ENCODE results near the gene TTC7B. TPM values are rescaled to one million over a fixed set of nuclear protein-coding genes. Genes with fewer than 3 reads are reported as not detected.

TTC7B gene
- total and polyA plus RNA-seq, 2 donors (not counting 1 experiment from before 2014, with no cell fraction given): 0.36 to 3.2 TPM

DNA sequence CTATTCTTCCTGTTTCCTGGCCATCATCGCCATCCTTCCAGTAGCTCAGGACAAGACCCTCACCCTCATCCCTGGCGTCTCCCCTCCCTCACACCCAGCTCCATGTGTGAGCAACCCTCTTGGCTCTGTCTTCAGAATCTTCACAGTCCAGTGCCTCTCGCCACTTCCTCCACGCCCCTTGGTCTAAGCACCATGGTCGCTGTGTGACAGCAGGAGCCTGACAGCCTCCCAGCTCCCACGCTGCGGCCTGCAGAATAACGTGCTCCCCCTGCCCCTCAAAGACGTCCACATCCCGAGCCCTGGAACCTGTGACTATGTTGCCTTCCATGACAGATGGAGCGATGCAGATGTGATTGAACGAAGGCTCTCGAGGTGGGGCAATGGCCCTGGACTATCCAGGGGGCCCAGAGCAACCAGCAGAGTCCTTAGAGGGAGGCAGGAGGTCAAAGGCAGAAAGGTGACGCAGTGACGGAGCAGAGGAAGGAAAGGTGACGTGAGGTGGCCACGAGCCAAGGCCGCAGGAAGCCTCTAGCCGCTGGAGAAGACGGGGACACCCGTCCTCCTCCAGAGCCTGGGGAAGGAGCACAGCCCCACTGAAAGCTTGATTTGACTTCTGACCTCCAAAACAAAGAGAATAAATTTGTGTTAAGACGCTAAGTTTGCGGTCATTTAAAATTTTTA is 279.6 kb downstream of the TTC7B start:
- no peaks in the 10 kb centered on the region for H4K20me1 ChIP-seq (ENCODE audit: control insufficient read depth, insufficient read depth, low read length, poor library complexity, severe bottlenecking)
- no peak overlapping the region for H2AFZ ChIP-seq (ENCODE audit: insufficient read depth, low read depth, low read length, poor library complexity, severe bottlenecking)
- no peak overlapping the region for H3K9ac ChIP-seq (ENCODE audit: low read length)
- no peaks in the 10 kb centered on the region for H3K27me3 ChIP-seq (replicated peaks in 1 of 4; ENCODE audit: control extremely low read depth in 1 of 4, control insufficient read depth in 3 of 4, insufficient read depth in 4 of 4, low read length in 3 of 4)
- no peaks in the 10 kb centered on the region for H3K9me3 Mint-ChIP-seq (ENCODE audit: insufficient read depth)
- no peak overlapping the region for H3K27ac ChIP-seq (ENCODE audit: low read length in 2 of 2)
- ATAC-seq (ENCODE audit: low read depth) (no peak), DNase-seq (no peak)
- no peaks in the 10 kb centered on the region for H3K4me1 ChIP-seq (ENCODE audit: control insufficient read depth in 2 of 2, insufficient read depth in 2 of 2, low read length in 2 of 2)
- intact Hi-C loops (cut with micrococcal nuclease): no loop called here
- no peak overlapping the region for H3K4me3 Mint-ChIP-seq
- no peaks in the 10 kb centered on the region for H3K4me1 Mint-ChIP-seq
- ChIA-PET POLR2A (no interaction called here), CTCF (no interaction called here)
- no peak overlapping the region for H3K4me2 ChIP-seq (replicated peaks; ENCODE audit: low read depth, low read length, poor library complexity, severe bottlenecking)
- H3K27me3 Mint-ChIP-seq: no peaks in the 10 kb centered on the region
- TF ChIP-seq, protein P1, sequence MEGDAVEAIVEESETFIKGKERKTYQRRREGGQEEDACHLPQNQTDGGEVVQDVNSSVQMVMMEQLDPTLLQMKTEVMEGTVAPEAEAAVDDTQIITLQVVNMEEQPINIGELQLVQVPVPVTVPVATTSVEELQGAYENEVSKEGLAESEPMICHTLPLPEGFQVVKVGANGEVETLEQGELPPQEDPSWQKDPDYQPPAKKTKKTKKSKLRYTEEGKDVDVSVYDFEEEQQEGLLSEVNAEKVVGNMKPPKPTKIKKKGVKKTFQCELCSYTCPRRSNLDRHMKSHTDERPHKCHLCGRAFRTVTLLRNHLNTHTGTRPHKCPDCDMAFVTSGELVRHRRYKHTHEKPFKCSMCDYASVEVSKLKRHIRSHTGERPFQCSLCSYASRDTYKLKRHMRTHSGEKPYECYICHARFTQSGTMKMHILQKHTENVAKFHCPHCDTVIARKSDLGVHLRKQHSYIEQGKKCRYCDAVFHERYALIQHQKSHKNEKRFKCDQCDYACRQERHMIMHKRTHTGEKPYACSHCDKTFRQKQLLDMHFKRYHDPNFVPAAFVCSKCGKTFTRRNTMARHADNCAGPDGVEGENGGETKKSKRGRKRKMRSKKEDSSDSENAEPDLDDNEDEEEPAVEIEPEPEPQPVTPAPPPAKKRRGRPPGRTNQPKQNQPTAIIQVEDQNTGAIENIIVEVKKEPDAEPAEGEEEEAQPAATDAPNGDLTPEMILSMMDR (IDR thresholded peaks at IDR 0.05): no peak
- no peak for TF ChIP-seq EZH2 (IDR thresholded peaks at IDR 0.05; ENCODE audit: borderline replicate concordance, insufficient read depth, low read depth, low read length, poor library complexity, severe bottlenecking)
- H3K4me3 ChIP-seq (ENCODE audit: control extremely low read depth in 1 of 5, extremely low read depth in 1 of 5, insufficient read depth in 1 of 5, low read depth in 2 of 5, low read length in 4 of 5): no peak overlapping the region
- no peak overlapping the region for H3K27ac Mint-ChIP-seq
- H3K79me2 ChIP-seq (ENCODE audit: control insufficient read depth, insufficient read depth, low read length): no peaks in the 10 kb centered on the region
- no peaks in the 10 kb centered on the region for H3K36me3 ChIP-seq (replicated peaks in 1 of 2; ENCODE audit: control extremely low read depth in 1 of 2, control insufficient read depth in 1 of 2, extremely low read depth in 1 of 2, insufficient read depth in 2 of 2, low read length in 1 of 2)
- WGBS (ENCODE audit: insufficient coverage): 78% methylated on average over 19 of the region's 23 CpGs
- H3K9me3 ChIP-seq (ENCODE audit: control extremely low read depth in 1 of 3, control insufficient read depth in 2 of 3, insufficient read depth in 1 of 3, low read length in 2 of 3): no peaks in the 10 kb centered on the region

GRCh38 chr14:90536092-90536491 is 280.1 kb downstream of the TTC7B start:
- Histone ChIP-seq H2AFZ (ENCODE audit: insufficient read depth, low read depth, low read length, poor library complexity, severe bottlenecking) (no peak overlapping the region), H3K27ac (ENCODE audit: low read length in 2 of 2) (no peak overlapping the region), H3K36me3 (replicated peaks in 1 of 2; ENCODE audit: control extremely low read depth in 1 of 2, control insufficient read depth in 1 of 2, extremely low read depth in 1 of 2, insufficient read depth in 2 of 2, low read length in 1 of 2) (no peaks in the 10 kb centered on the region), H3K9ac (ENCODE audit: low read length) (no peak overlapping the region), H3K79me2 (ENCODE audit: control insufficient read depth, insufficient read depth, low read length) (no peaks in the 10 kb centered on the region), H4K20me1 (ENCODE audit: control insufficient read depth, insufficient read depth, low read length, poor library complexity, severe bottlenecking) (no peaks in the 10 kb centered on the region), H3K4me1 (ENCODE audit: control insufficient read depth in 2 of 2, insufficient read depth in 2 of 2, low read length in 2 of 2) (no peaks in the 10 kb centered on the region), H3K4me2 (replicated peaks; ENCODE audit: low read depth, low read length, poor library complexity, severe bottlenecking) (no peak overlapping the region), H3K27me3 (replicated peaks in 1 of 4; ENCODE audit: control extremely low read depth in 1 of 4, control insufficient read depth in 3 of 4, insufficient read depth in 4 of 4, low read length in 3 of 4) (no peaks in the 10 kb centered on the region), H3K9me3 (ENCODE audit: control extremely low read depth in 1 of 3, control insufficient read depth in 2 of 3, insufficient read depth in 1 of 3, low read length in 2 of 3) (no peaks in the 10 kb centered on the region), H3K4me3 (ENCODE audit: control extremely low read depth in 1 of 5, extremely low read depth in 1 of 5, insufficient read depth in 1 of 5, low read depth in 2 of 5, low read length in 4 of 5) (no peak overlapping the region)
- TF ChIP-seq EZH2 (IDR thresholded peaks at IDR 0.05; ENCODE audit: borderline replicate concordance, insufficient read depth, low read depth, low read length, poor library complexity, severe bottlenecking): no peak
- TF ChIP-seq, protein P1 (IDR thresholded peaks at IDR 0.05): no peak
- intact Hi-C loops (cut with micrococcal nuclease): no loop called here
- no peak for DNase-seq
- no peaks in the 10 kb centered on the region for H3K9me3 Mint-ChIP-seq (ENCODE audit: insufficient read depth)
- H3K4me3 Mint-ChIP-seq: no peak overlapping the region
- CTCF ChIA-PET: no interaction called here
- ATAC-seq (ENCODE audit: low read depth): no peak
- no peaks in the 10 kb centered on the region for H3K27me3 Mint-ChIP-seq
- H3K27ac Mint-ChIP-seq: no peak overlapping the region
- WGBS (ENCODE audit: insufficient coverage): 87% methylated on average over 11 of the region's 11 CpGs
- POLR2A ChIA-PET: no interaction called here
- no peaks in the 10 kb centered on the region for H3K4me1 Mint-ChIP-seq
